Left hindlimb (tissue), 1 donor: ENCODE measurements around the gene C9.
"Not testable (repeated sequence)": the region's sequence is repeated elsewhere in the genome, so short reads cannot be mapped to it uniquely, and the experiment has no call there.

ENCODE experiments used
- DNase-seq: peaks from one replicate; pipeline ENCODE4 v3.0.0-alpha.2; 2018

Gene C9

DNA sequence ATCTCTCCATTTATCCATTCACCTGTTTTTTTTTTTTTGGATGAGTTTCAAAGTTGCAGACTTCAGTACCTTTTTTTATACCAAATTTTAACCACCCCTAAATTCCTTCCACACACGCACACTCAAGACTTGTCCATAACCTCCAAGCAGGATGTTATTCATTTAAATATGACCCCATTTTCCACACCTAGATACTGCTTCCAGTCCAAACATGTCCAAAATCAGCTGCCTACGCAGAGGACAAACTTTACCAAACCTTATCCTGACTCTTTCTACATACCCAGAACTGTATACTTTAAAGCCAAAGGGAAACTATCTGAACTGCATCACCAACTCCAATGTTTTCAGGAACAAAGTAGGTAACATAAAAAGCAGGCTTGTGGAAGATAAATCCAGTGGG lies 108.9 kb downstream of the C9 start:
- no peak for DNase-seq

- no peak for DNase-seq
Measured at GRCh38 chr5:39254671-39255070, 109.6 kb downstream of the C9 start.

DNA sequence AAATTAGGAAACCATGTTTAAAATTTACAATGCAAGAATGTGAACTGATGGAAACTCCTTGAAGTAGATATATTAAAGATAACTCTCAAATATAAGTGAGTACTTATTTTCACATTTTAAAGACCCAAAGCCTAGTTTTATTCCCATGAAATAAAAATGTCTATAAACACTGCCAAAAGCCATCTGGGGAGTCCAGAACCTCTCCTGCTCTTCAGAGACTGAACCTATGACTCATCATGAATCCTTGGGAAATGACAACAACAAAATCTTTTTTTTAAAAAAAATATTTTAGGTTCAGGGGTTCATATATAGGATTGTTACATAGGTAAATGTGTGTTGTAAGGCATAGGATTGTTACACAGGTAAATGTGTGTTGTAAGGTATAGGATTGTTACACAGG lies 111.1 kb downstream of the C9 start:
- no peak for DNase-seq

DNA sequence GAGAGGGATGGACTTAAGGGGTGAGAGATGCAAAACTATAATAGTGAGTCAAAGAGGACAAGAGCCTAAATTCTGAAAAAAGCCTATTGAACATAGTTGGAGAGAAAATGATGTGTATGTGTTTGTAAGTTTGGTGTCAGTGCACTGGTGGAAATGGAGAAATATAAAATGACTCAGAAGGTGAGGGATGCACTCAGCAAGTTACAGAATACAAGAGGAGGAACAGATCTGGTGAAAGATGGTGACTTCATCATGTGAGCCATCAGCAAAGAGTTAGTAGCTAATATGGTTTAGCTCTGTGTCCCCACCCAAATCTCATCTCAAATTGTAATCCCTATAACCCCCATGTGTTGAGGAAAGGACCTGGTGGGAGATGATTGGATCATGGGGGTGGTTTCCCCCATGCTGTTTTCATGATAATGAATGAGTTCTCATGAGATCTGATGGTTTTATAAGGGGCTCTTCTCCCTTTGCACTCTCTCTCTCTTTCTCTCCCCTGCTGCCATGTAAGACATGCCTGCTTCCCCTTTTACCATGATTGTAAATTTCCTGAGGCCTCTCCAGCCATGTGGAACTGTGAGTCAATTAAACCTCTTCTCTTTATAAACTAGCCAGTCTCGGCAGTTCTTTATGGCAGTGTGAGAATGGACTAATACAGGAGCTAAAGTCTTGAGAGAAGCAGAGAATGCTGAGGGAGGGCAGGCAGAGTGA lies 114.6 kb downstream of the C9 start:
- DNase-seq = no peak

GRCh38 chr5:39249069-39249468 lies 115.2 kb downstream of the C9 start:
- DNase-seq = no peak

DNA sequence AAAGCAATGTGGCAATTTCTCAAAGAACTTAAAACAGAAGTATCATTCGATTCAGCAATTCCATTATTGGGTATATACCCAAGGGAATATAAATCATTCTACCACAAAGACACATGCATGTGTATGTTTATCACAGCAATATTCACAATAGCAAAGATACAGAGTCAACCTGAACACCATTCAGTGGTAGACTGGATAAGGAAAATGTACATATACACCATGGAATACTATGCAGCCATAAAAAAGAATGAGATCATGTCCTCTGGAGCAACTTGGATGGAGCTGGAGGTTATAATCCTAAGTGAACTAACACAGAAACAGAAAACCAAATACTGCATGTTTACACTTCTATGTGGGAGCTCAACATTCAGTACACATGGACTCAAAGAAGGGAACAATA lies 123.5 kb downstream of the C9 start:
- DNase-seq = no peak

DNA sequence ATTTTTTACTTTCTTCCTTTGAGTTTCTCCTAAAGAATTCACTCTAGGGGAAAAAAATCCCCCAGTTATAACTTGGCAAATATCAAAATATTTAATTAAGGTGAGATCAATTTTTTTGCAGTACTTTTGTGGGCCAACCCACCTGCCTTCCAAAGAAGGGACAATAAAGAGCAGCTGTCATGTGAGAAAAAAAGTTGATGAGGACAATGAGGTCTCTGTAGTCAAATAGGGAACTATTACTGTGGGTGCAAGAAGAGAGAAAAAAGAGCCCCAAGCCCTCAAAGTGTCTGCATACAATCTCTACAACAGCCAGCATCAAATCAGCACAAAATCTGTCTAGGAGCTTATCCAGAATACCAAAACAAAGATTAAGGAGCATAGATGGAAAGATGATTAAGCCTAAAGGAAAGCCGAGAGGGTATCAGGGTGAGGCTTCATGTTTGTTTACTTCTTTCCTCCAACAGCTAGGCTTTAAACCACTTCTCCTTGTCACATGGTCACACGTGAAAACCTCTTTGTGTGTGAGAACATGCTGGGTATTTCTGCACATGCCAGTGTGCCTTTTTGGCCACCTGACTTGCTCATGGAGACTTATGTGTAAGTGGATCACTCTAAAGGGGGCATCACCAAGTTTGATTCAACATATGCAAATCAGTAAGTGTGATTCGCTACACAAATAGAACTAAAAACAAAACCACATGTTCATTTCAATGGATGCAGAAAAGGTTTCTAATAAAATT lies 125.8 kb downstream of the C9 start:
- no peak for DNase-seq

DNA sequence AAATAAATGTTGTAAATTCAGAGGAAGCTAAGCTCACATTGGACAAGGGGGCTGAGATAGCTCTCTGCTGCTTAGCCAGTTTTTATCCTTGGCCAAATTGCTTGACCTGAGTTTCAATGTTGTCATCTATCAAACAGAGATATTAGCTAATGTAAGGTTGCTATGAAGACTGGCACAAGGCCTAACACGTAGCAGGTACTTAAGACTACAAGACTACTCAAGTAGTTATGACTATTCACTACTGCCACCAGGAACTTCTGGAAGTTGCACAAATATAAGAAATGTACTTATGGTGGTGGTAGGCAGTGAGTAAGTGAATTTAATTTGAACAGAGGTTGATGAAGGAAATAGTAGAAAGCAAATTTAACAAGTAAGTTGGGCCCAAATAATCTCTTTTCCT lies 127.6 kb downstream of the C9 start:
- no peak for DNase-seq

DNA sequence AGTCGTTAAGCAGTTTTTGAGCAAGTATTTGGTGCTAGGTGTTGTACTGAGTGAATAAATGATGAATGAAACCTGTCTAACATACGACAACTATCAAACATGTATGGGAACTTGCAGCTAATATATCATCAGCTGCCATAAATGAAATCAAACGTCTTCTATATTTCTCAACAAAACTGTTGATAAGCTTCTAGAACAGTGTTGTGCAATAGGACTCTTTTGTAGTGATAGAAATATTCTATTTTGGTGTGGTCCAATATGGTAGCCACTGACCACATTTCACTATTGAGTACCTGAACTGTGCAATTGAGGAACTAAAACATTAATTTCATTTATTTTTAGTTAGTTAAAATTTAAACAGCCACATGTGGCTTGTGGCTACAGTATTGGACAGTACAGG lies 128.6 kb downstream of the C9 start:
- DNase-seq = no peak

GRCh38 chr5:39234494-39234893 lies 129.8 kb downstream of the C9 start:
- DNase-seq = not testable (repeated sequence)
